ENCODE measurements around the gene RND2.

RND2 gene

GRCh38 chr17:43006639-43007551, 18.1 kb upstream of the RND2 start, which contains the start of gene IFI35:
Gene IFI35, plus strand, starts transcription at chr17:43006784. Its CDS starts 164 bp downstream, at chr17:43006948.
- peak in 11 of 14 donors; percentile 35 to 80 (median 59) for DNase-seq

- no peak for DNase-seq
Observed at GRCh38 chr17:43010667-43011308, 14.2 kb upstream of the RND2 start.

GRCh38 chr17:43011728-43012472, 13.1 kb upstream of the RND2 start:
- DNase-seq = no peak

GRCh38 chr17:43013296-43013695, 11.7 kb upstream of the RND2 start:
- no peak for DNase-seq

GRCh38 chr17:43014020-43014648, 10.9 kb upstream of the RND2 start:
- no peak for DNase-seq

GRCh38 chr17:43014649-43015542, 10.1 kb upstream of the RND2 start:
- no peak for DNase-seq

- no peak for DNase-seq
Observed at GRCh38 chr17:43015579-43015978, 9.5 kb upstream of the RND2 start.

GRCh38 chr17:43016216-43016615, 8.8 kb upstream of the RND2 start:
- DNase-seq = no peak

GRCh38 chr17:43018008-43018853, 6.8 kb upstream of the RND2 start:
- peak in 1 of 14 donors; percentile 10 for DNase-seq

GRCh38 chr17:43018932-43019331, 6.1 kb upstream of the RND2 start:
- DNase-seq = no peak

- DNase-seq = no peak
Observed at GRCh38 chr17:43019418-43019817, 5.6 kb upstream of the RND2 start.

- no peak for DNase-seq
Observed at GRCh38 chr17:43020030-43020621, 4.9 kb upstream of the RND2 start.

GRCh38 chr17:43020789-43021740, 4.0 kb upstream of the RND2 start:
- peak in 11 of 14 donors; percentile 30 to 81 (median 66) for DNase-seq

- DNase-seq = peak in 12 of 14 donors; percentile 19 to 80 (median 62)
Observed at GRCh38 chr17:43021741-43022512, 3.1 kb upstream of the RND2 start, which contains the start of gene VAT1. Gene VAT1, minus strand, starts transcription at chr17:43022385. Its CDS starts 63 bp downstream, at chr17:43022322.

- DNase-seq = peak in 1 of 14 donors; percentile 36
Observed at GRCh38 chr17:43025290-43025657, 243 bp downstream of the RND2 start.

GRCh38 chr17:43025766-43026537, 921 bp downstream of the RND2 start:
- DNase-seq = no peak

GRCh38 chr17:43026595-43026994, 1.6 kb downstream of the RND2 start:
- no peak for DNase-seq
